Rectal smooth muscle tissue (tissue), 1 donor: ENCODE data around the gene RHBDL3.
"Not testable (repeated sequence)": the region's sequence is repeated elsewhere in the genome, so short reads cannot be mapped to it uniquely, and the experiment has no call there.

Experiments used
- H3K27ac ChIP-seq: one replicate; pipeline ENCODE4 v1.7.0; 2013; ENCODE audit warnings: low read depth, low read length, inconsistent platforms
- H3K27me3 ChIP-seq: one replicate; pipeline ENCODE4 v1.7.0; 2013; ENCODE audit warnings: low read length; ENCODE audit not compliant: control insufficient read depth, insufficient read depth
- H3K36me3 ChIP-seq: one replicate; pipeline ENCODE4 v1.7.0; 2013; ENCODE audit warnings: low read length; ENCODE audit not compliant: control insufficient read depth, insufficient read depth
- H3K4me1 ChIP-seq: one replicate; pipeline ENCODE4 v1.7.0; 2013; ENCODE audit warnings: low read length; ENCODE audit not compliant: control insufficient read depth, insufficient read depth
- H3K4me3 ChIP-seq: one replicate; pipeline ENCODE4 v1.7.0; 2013; ENCODE audit warnings: low read length
- H3K9ac ChIP-seq: one replicate; pipeline ENCODE4 v1.7.0; 2013; ENCODE audit warnings: low read length

The RHBDL3 gene

GRCh38 chr17:32345951-32346600, 80.4 kb downstream of the RHBDL3 start:
- Histone ChIP-seq H3K4me1 (peaks cover 8% of the 10 kb centered on the region), H3K27ac (no peak overlapping the region), H3K9ac (no peak overlapping the region), H3K36me3 (no peaks in the 10 kb centered on the region), H3K27me3 (no peaks in the 10 kb centered on the region), H3K4me3 (no peak overlapping the region)

GRCh38 chr17:32348483-32348800, 82.8 kb downstream of the RHBDL3 start:
- H3K27ac ChIP-seq: no peak overlapping the region

DNA sequence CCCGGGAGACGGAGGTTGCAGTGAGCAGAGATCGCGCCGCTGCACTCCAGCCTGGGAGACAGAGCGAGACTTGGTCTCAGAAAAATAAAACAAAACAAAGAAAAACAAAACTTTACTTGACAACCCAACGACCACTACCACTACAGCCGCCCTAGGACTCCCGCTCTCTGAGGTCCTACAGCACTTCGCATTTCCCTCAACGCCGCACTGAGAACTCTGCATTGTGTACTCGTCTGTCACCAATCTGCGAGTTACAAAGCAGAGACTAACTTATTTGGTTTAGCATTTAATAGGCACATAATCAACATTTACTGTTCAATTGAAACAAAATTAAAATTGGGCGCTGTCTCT, 83.8 kb downstream of the RHBDL3 start:
- H3K27me3 ChIP-seq: no peaks in the 10 kb centered on the region
- peaks cover 10% of the 10 kb centered on the region for H3K4me1 ChIP-seq
- H3K4me3 ChIP-seq: peak overlapping the region; percentile 100
- H3K27ac ChIP-seq: peak overlapping the region; percentile 98
- peaks cover 7% of the 10 kb centered on the region for H3K36me3 ChIP-seq
- H3K9ac ChIP-seq: peak overlapping the region; percentile 17

More at GRCh38 chr17:32348483-32348800, 82.8 kb downstream of the RHBDL3 start:
- Histone ChIP-seq H3K9ac (no peak overlapping the region), H3K4me3 (no peak overlapping the region), H3K36me3 (no peaks in the 10 kb centered on the region), H3K4me1 (peaks cover 10% of the 10 kb centered on the region), H3K27me3 (no peaks in the 10 kb centered on the region)

- Histone ChIP-seq H3K36me3 (peaks cover 13% of the 10 kb centered on the region), H3K4me3 (peak within 1 kb of the TSS; percentile 100), H3K4me1 (peaks cover 10% of the 10 kb centered on the region), H3K27ac (peak within 1 kb of the TSS; percentile 98), H3K27me3 (no peaks in the 10 kb centered on the region), H3K9ac (peak within 1 kb of the TSS; percentile 98)
Measured at GRCh38 chr17:32349854-32350665, 84.4 kb downstream of the RHBDL3 start, which contains the start of gene ZNF207. Gene ZNF207, plus strand, starts transcription at chr17:32350157. Its CDS starts 129 bp downstream, at chr17:32350286.

DNA sequence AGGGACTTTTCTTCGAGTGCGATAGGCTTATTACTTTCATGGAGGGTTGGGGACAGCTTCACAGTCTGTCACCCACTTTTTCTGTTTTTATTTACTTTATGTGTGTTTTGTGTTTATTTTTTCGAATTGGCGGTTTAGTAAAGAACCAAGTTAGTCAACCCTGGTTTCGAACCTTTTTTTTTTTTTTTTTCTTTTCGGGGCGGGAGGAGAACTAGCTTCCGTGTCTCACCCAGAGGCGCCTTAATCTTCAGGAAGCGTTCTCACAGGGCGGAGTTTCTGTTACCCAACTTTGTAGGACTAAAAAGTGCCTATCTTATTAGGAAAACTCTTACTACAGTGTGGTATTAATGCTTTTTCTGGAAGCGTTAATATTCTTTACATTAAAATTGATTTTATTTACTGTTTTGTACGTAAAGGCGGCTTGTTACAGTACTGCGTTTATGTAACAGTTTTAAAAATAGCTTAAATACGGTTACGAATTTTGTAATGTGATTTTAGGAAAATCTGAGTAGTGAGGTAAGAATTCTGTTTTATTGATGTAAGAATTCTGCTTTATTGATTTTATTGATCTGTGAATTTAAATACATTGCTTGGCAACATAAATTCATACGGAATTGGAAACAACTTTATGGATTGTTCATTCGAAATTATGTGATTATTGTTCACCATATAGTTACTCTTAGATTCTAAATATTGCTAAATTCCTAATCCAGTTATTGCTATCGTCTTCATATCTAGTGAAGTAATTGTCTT, 85.2 kb downstream of the RHBDL3 start:
- peaks cover 11% of the 10 kb centered on the region for H3K4me1 ChIP-seq
- peak overlapping the region; percentile 100 for H3K4me3 ChIP-seq
- H3K27me3 ChIP-seq: no peaks in the 10 kb centered on the region
- H3K27ac ChIP-seq: peak overlapping the region; percentile 98
- peaks cover 13% of the 10 kb centered on the region for H3K36me3 ChIP-seq
- peak overlapping the region; percentile 98 for H3K9ac ChIP-seq

GRCh38 chr17:32352734-32353133, 87.1 kb downstream of the RHBDL3 start:
- H3K27ac ChIP-seq, H3K9ac ChIP-seq, H3K27me3 ChIP-seq: not testable (repeated sequence)
- Histone ChIP-seq H3K36me3 (peaks cover 13% of the 10 kb centered on the region), H3K4me1 (peaks cover 14% of the 10 kb centered on the region), H3K4me3 (peak overlapping the region; percentile 48)

GRCh38 chr17:32355649-32356377, 90.2 kb downstream of the RHBDL3 start:
- H3K27ac ChIP-seq: no peak overlapping the region
- H3K36me3 ChIP-seq: peaks cover 25% of the 10 kb centered on the region
- no peak overlapping the region for H3K9ac ChIP-seq
- no peaks in the 10 kb centered on the region for H3K27me3 ChIP-seq
- H3K4me1 ChIP-seq: peaks cover 14% of the 10 kb centered on the region
- H3K4me3 ChIP-seq: peak overlapping the region; percentile 14

DNA sequence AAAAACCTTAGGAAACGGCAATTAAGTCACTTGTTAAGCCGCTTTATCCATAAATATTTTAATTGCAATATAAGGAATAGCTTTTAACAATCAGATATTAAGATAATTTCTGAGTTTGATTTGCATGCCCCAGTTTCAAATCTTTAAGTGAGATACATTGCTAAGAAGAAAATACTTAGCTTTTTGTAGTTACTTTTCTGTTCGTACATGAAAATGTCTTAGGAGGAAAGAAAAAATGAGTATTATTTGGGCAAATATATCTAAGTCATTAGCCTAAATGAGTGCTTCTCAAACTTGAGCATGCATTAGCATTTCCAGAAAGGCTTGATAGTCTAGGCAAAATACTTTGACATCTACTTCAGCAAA, 90.7 kb downstream of the RHBDL3 start:
- H3K4me3 ChIP-seq: no peak overlapping the region
- peaks cover 14% of the 10 kb centered on the region for H3K4me1 ChIP-seq
- H3K27ac ChIP-seq: no peak overlapping the region

GRCh38 chr17:32356750-32357149, 91.1 kb downstream of the RHBDL3 start:
- Histone ChIP-seq H3K27ac (no peak overlapping the region), H3K36me3 (peaks cover 31% of the 10 kb centered on the region), H3K4me1 (peaks cover 10% of the 10 kb centered on the region), H3K27me3 (no peaks in the 10 kb centered on the region), H3K4me3 (no peak overlapping the region), H3K9ac (no peak overlapping the region)

More for the DNA sequence above, 90.7 kb downstream of the RHBDL3 start:
- Histone ChIP-seq H3K9ac (no peak overlapping the region), H3K36me3 (peaks cover 29% of the 10 kb centered on the region), H3K27me3 (no peaks in the 10 kb centered on the region)

DNA sequence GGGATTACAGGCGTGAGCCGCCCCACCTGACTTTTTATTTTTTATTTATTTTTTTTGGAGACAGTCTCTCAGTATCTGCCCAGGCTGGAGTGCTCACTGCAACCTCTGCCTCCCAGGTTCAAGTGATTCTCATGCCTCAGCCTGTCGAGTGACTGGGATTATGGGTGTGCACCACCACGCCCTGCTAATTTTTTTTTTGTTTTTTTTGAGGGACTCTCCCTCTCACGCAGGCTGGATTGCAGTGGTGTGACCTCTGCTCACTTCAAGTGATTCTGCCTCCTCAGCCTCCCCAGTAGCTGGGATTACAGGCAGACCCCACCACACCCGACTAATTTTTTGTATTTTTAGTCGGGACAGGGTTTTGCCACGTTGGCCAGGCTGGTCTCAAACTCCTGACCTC, 92.0 kb downstream of the RHBDL3 start:
- Histone ChIP-seq H3K27ac (no peak overlapping the region), H3K4me3 (no peak overlapping the region), H3K4me1 (peaks cover 5% of the 10 kb centered on the region), H3K27me3 (no peaks in the 10 kb centered on the region), H3K36me3 (peaks cover 31% of the 10 kb centered on the region), H3K9ac (no peak overlapping the region)

DNA sequence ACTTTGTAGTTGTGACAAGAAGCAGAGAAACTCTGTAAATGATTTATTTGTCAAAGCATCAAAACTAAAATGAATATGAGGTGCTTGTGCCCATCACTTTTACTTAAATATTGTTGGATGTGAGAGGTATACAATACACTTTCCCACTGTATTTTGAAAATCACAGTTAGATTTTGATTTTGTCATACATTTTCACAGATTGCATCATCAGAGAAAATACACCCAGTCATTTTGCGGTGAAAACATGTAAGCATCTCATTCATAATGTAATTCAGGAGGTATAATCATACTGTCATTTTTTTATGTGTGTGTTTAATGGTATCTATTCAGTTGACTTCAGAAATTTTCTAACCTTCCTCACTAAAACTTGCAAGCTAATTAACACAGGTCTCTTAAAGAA, 95.6 kb downstream of the RHBDL3 start:
- H3K4me3 ChIP-seq: no peak overlapping the region
- H3K27ac ChIP-seq: no peak overlapping the region
- H3K4me1 ChIP-seq: no peaks in the 10 kb centered on the region
- H3K27me3 ChIP-seq: no peaks in the 10 kb centered on the region
- no peak overlapping the region for H3K9ac ChIP-seq
- H3K36me3 ChIP-seq: peaks cover 38% of the 10 kb centered on the region

DNA sequence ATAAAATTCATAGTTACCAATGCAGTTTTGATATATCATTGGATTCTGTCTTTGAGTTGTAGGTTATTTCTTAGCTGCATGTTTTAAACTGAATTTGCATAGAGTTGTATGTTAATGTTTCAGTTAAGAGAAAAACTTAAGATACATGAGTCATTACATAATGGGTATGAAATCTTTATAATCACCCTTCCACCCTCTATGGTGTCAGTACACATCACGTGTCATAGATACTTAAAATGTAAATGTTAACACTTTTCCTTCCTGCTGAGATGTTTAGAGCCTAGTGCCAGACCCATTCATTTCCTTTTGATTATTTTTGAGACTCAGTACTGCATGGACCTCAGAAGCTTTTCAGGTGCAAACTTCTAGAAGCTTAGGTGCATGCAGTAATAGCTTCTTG, 104.8 kb downstream of the RHBDL3 start:
- H3K4me1 ChIP-seq: no peaks in the 10 kb centered on the region
- peaks cover 44% of the 10 kb centered on the region for H3K36me3 ChIP-seq
- H3K27me3 ChIP-seq: no peaks in the 10 kb centered on the region
- H3K9ac ChIP-seq: no peak overlapping the region
- H3K27ac ChIP-seq: no peak overlapping the region
- H3K4me3 ChIP-seq: no peak overlapping the region
